Esophagus squamous epithelium (tissue), 5 donors: ENCODE measurements around the gene ANKRD28. TPM values are rescaled to one million over a fixed set of nuclear protein-coding genes. Genes with fewer than 3 reads are reported as not detected.

Experiments used
- DNase-seq: peaks from one replicate; lab custom pipeline; 2025; lab: John Stamatoyannopoulos, UW
- H3K27ac ChIP-seq, 4 donors: fragments of 200-600 bp; sonication (generic); one replicate each; pipeline ENCODE4 v1.5.1; 2016 to 2019; ENCODE audit warnings: mild to moderate bottlenecking in 1 of 4
- H3K27me3 ChIP-seq, 4 donors: fragments of 200-600 bp; sonication (generic); 1 replicate in 3 of 4; 2 replicates in 1 of 4; pipeline versions ENCODE4 v1.5.1 to v1.6.0; 2017 to 2021; ENCODE audit warnings: antibody characterized with exemption in 1 of 4
- H3K36me3 ChIP-seq, 3 donors: fragments of 200-600 bp; sonication (generic); one replicate each; pipeline ENCODE4 v1.5.1; 2016 to 2019
- H3K4me1 ChIP-seq, 3 donors: fragments of 200-600 bp; sonication (generic); one replicate each; pipeline ENCODE4 v1.5.1; 2017 to 2019
- H3K4me3 ChIP-seq, 4 donors: fragments of 200-600 bp; sonication (generic); 1 replicate in 3 of 4; 2 replicates in 1 of 4; pipeline ENCODE4 v1.5.1; 2016 to 2019; ENCODE audit warnings: mild to moderate bottlenecking in 2 of 4, moderate library complexity in 1 of 4
- H3K9me3 ChIP-seq, 3 donors: fragments of 200-600 bp; sonication (generic); one replicate each; pipeline ENCODE4 v1.5.1; 2016 to 2019
- CTCF ChIP-seq, 6 experiments: fragments of 450-650 bp in 4 of 6; fragments of 200-600 bp in 2 of 6; sonication (generic) in 2 of 6; IDR thresholded peaks; one replicate each; pipeline ENCODE4 v1.5.1; 2016 to 2019; ENCODE audit warnings: antibody characterized with exemption in 6 of 6, mild to moderate bottlenecking in 4 of 6, moderate library complexity in 4 of 6
- POLR2A ChIP-seq, 4 donors: fragments of 450-650 bp; IDR thresholded peaks; one replicate each; pipeline ENCODE4 v1.6.1; 2017; ENCODE audit warnings: antibody characterized with exemption in 4 of 4, mild to moderate bottlenecking in 4 of 4, moderate library complexity in 3 of 4
- WGBS, 2 donors: methylation state at CpG; one replicate each; pipeline ENCODE4 v1.1.5; 2018; 5-methylcytosine and 5-hydroxymethylcytosine counted together
- intact Hi-C: fragments of 100-400 bp; cut with DNase I; formaldehyde crosslinking; loops from one replicate; pipeline ENCODE4 v1.15.0; 2022
- total RNA-seq, 4 donors: library from RNA; depleted of rRNA; stranded (reverse); fragments of >200 nt; gene quantifications; one replicate each; pipeline ENCODE4 v1.1.0, GENCODE V29; 2016
- donor health status: DM: yes; HTN: yes; CAD: no.

The ANKRD28 gene
- total RNA-seq, 4 donors from 2014 or later, result 20.8 to 49.6 (median 31.8) TPM

- no peak for DNase-seq
- no peaks in the 10 kb centered on the region for H3K9me3 ChIP-seq
- H3K4me3 ChIP-seq, result no peak overlapping the region
- no peaks in the 10 kb centered on the region for H3K4me1 ChIP-seq
- 67 to 73% methylated on average over 2 of the region's 2 CpGs for WGBS, 2 donors
- TF ChIP-seq POLR2A (IDR thresholded peaks at IDR 0.05) (no peak), CTCF (IDR thresholded peaks at IDR 0.05) (no peak)
- intact Hi-C loops, result no loop called here
- H3K36me3 ChIP-seq, result peaks cover 0 to 27% (median 0%) of the 10 kb centered on the region in 3 donors
- H3K27ac ChIP-seq, result no peak overlapping the region
- H3K27me3 ChIP-seq, result no peaks in the 10 kb centered on the region
Observed at GRCh38 chr3:15755780-15756179, 42.0 kb downstream of the ANKRD28 start.

GRCh38 chr3:15755181-15755580 is 42.6 kb downstream of the ANKRD28 start:
- intact Hi-C loops, result no loop called here

GRCh38 chr3:15754047-15754446 is 43.7 kb downstream of the ANKRD28 start:
- 74 to 76% methylated on average over 2 of the region's 2 CpGs for WGBS, 2 donors

More at GRCh38 chr3:15755181-15755580, 42.6 kb downstream of the ANKRD28 start:
- TF ChIP-seq CTCF (IDR thresholded peaks at IDR 0.05), result no peak
- no peak for TF ChIP-seq POLR2A (IDR thresholded peaks at IDR 0.05)
- Histone ChIP-seq H3K4me1 (no peaks in the 10 kb centered on the region), H3K4me3 (no peak overlapping the region), H3K27me3 (no peaks in the 10 kb centered on the region), H3K27ac (no peak overlapping the region), H3K36me3 (peaks cover 0 to 33% (median 0%) of the 10 kb centered on the region in 3 donors), H3K9me3 (no peaks in the 10 kb centered on the region)
- WGBS, 2 donors, result 76 to 80% methylated on average over 1 of the region's 1 CpG
- DNase-seq, result no peak

GRCh38 chr3:15753056-15753710 is 44.6 kb downstream of the ANKRD28 start:
- H3K4me1 ChIP-seq, result no peaks in the 10 kb centered on the region
- no peak overlapping the region for H3K27ac ChIP-seq
- WGBS, 2 donors, result 65 to 78% methylated on average over 5 of the region's 5 CpGs
- no peaks in the 10 kb centered on the region for H3K9me3 ChIP-seq
- peaks cover 0 to 43% (median 0%) of the 10 kb centered on the region in 3 donors for H3K36me3 ChIP-seq
- no peak overlapping the region for H3K4me3 ChIP-seq
- intact Hi-C loops, result no loop called here
- DNase-seq, result no peak
- TF ChIP-seq CTCF (IDR thresholded peaks at IDR 0.05) (no peak), POLR2A (IDR thresholded peaks at IDR 0.05) (no peak)
- H3K27me3 ChIP-seq, result no peaks in the 10 kb centered on the region

More at GRCh38 chr3:15754047-15754446, 43.7 kb downstream of the ANKRD28 start:
- H3K4me1 ChIP-seq, result no peaks in the 10 kb centered on the region
- H3K36me3 ChIP-seq, result peaks cover 0 to 36% (median 0%) of the 10 kb centered on the region in 3 donors
- TF ChIP-seq POLR2A (IDR thresholded peaks at IDR 0.05) (no peak), CTCF (IDR thresholded peaks at IDR 0.05) (no peak)
- DNase-seq, result no peak
- no peak overlapping the region for H3K4me3 ChIP-seq
- no peak overlapping the region for H3K27ac ChIP-seq
- intact Hi-C loops, result no loop called here
- H3K27me3 ChIP-seq, result no peaks in the 10 kb centered on the region
- H3K9me3 ChIP-seq, result no peaks in the 10 kb centered on the region

GRCh38 chr3:15750879-15751278 is 46.9 kb downstream of the ANKRD28 start:
- TF ChIP-seq CTCF (IDR thresholded peaks at IDR 0.05), result no peak
- no peak for TF ChIP-seq POLR2A (IDR thresholded peaks at IDR 0.05)
- no peak for DNase-seq
- H3K4me1 ChIP-seq, result no peaks in the 10 kb centered on the region
- H3K27me3 ChIP-seq, result no peaks in the 10 kb centered on the region
- H3K36me3 ChIP-seq, result peaks cover 0 to 34% (median 0%) of the 10 kb centered on the region in 3 donors
- H3K27ac ChIP-seq, result no peak overlapping the region
- intact Hi-C loops, result no loop called here
- 90 to 91% methylated on average over 2 of the region's 2 CpGs for WGBS, 2 donors
- no peak overlapping the region for H3K4me3 ChIP-seq
- no peaks in the 10 kb centered on the region for H3K9me3 ChIP-seq
